PC-3 (cell line): ENCODE results near the gene PDE3B. TPM values are rescaled to one million over a fixed set of nuclear protein-coding genes. Genes with fewer than 3 reads are reported as not detected.

Experiments used
- ATAC-seq: fragments of 200-7000 bp; cut with Tn5 transposase; 2 replicates; pipeline ENCODE4 v1.9.1; 2020; ENCODE audit warnings: mild to moderate bottlenecking, moderate library complexity
- BruUV-seq: library from RNA; stranded (reverse); fragments of 400-500 nt; replicated peaks from 2 replicates; lab custom pipeline; 2021; lab: Mats Ljungman, UMichigan
- CTCF ChIA-PET: fragments of 300-600 bp; sonication (Branson Sonifier 250); formaldehyde crosslinking; loops from one replicate; lab custom pipeline; 2022; ENCODE audit warnings: antibody characterized with exemption; lab: Charles Lee
- POLR2A ChIA-PET: fragments of 300-600 bp; sonication (Branson Sonifier 250); formaldehyde crosslinking; loops from one replicate; lab custom pipeline; 2022; ENCODE audit warnings: antibody characterized with exemption; ENCODE audit not compliant: unreplicated experiment; lab: Charles Lee
- DNase-seq: peaks from one replicate; pipeline ENCODE4 v3.0.0-alpha.2; 2015
- H2AFZ ChIP-seq: fragments of 300-600 bp; sonication (generic); 2 replicates; pipeline ENCODE4 v1.6.0; 2016; ENCODE audit warnings: antibody characterized with exemption, low read length
- H3F3A ChIP-seq: fragments of 300-600 bp; sonication (generic); one replicate; pipeline ENCODE4 v1.6.0; 2017; ENCODE audit warnings: antibody characterized with exemption, low read length, control low read depth, mild to moderate bottlenecking; ENCODE audit not compliant: unreplicated experiment
- H3K27ac ChIP-seq: fragments of 300-600 bp; sonication (generic); 2 replicates; pipeline ENCODE4 v1.5.1; 2016; ENCODE audit warnings: mild to moderate bottlenecking, low read length
- H3K27me3 ChIP-seq: fragments of 300-600 bp; sonication (generic); 2 replicates; pipeline ENCODE4 v1.6.1; 2016; ENCODE audit warnings: low read length, mixed read lengths
- H3K36me3 ChIP-seq: fragments of 300-600 bp; sonication (generic); 2 replicates; pipeline ENCODE4 v1.6.1; 2016; ENCODE audit warnings: low read depth, mixed run types, low read length, mixed read lengths
- H3K4me1 ChIP-seq: fragments of 300-600 bp; sonication (generic); 2 replicates; pipeline ENCODE4 v1.5.1; 2016; ENCODE audit warnings: low read length; ENCODE audit not compliant: insufficient read depth
- H3K4me2 ChIP-seq: fragments of 300-600 bp; sonication (generic); 2 replicates; pipeline ENCODE4 v1.6.0; 2016; ENCODE audit warnings: low read length
- H3K4me3 ChIP-seq: fragments of 300-600 bp; sonication (generic); 2 replicates; pipeline ENCODE4 v1.5.1; 2016; ENCODE audit warnings: mild to moderate bottlenecking, low read length, mixed read lengths
- H3K79me2 ChIP-seq: fragments of 300-600 bp; sonication (generic); 2 replicates; pipeline ENCODE4 v1.6.1; 2017; ENCODE audit warnings: low read length, mixed read lengths
- H3K9ac ChIP-seq: fragments of 300-600 bp; sonication (generic); 2 replicates; pipeline ENCODE4 v1.6.0; 2016; ENCODE audit warnings: mild to moderate bottlenecking, low read length
- H3K9me2 ChIP-seq: fragments of 300-600 bp; sonication (generic); replicated peaks from 2 replicates; pipeline ENCODE4 v1.6.1; 2016; ENCODE audit warnings: mixed run types, low read length, mixed read lengths
- H3K9me3 ChIP-seq: fragments of 300-600 bp; sonication (generic); 2 replicates; pipeline ENCODE4 v1.6.1; 2016; ENCODE audit warnings: low read length, mixed read lengths
- H4K20me1 ChIP-seq: fragments of 300-600 bp; sonication (generic); 2 replicates; pipeline ENCODE4 v1.6.1; 2016; ENCODE audit warnings: low read length, mixed read lengths
- CTCF ChIP-seq: fragments of 300-600 bp; sonication (generic); conservative IDR thresholded peaks from 2 replicates; pipeline ENCODE4 v1.5.1; 2017; ENCODE audit warnings: antibody characterized with exemption, low read depth, mild to moderate bottlenecking, low read length
- EZH2 ChIP-seq: fragments of 300-600 bp; sonication (generic); IDR thresholded peaks from one replicate; pipeline ENCODE4 v1.6.1; 2017; ENCODE audit warnings: antibody characterized with exemption, mild to moderate bottlenecking, low read length; ENCODE audit not compliant: unreplicated experiment
- EZH2phosphoT487 ChIP-seq: fragments of 300-600 bp; sonication (generic); IDR thresholded peaks from 2 replicates; pipeline ENCODE4 v1.6.1; 2018; ENCODE audit warnings: mild to moderate bottlenecking, antibody characterized with exemption, low read length, borderline replicate concordance
- intact Hi-C: fragments of 100-400 bp; cut with micrococcal nuclease; formaldehyde crosslinking; loops from 2 replicates; pipeline ENCODE4 v1.9.0; 2023
- total RNA-seq: library from RNA; depleted of rRNA; stranded (reverse); fragments of >200 nt; gene quantifications from 2 replicates; pipeline ENCODE4 v1.2.3, GENCODE V29; 2014

The PDE3B gene
- total RNA-seq, 1 experiment from 2014 or later, result 0.11 TPM

- Histone ChIP-seq H3K36me3 (no peaks in the 10 kb centered on the region), H3K79me2 (no peaks in the 10 kb centered on the region), H3F3A (no peaks in the 10 kb centered on the region), H4K20me1 (no peaks in the 10 kb centered on the region), H3K4me3 (no peak overlapping the region), H3K9me2 (no peaks in the 10 kb centered on the region), H2AFZ (no peak overlapping the region), H3K9ac (no peak overlapping the region), H3K4me2 (no peak overlapping the region), H3K27ac (no peak overlapping the region), H3K4me1 (no peaks in the 10 kb centered on the region), H3K9me3 (no peaks in the 10 kb centered on the region), H3K27me3 (0 out of 2 replicates have a peak, but pooled peaks cover 3% of the 10 kb centered on the region)
- BruUV-seq, result no TSS peak
- ChIA-PET POLR2A (no interaction called here), CTCF (no interaction called here)
- intact Hi-C loops, result no loop called here
- ATAC-seq (no peak), DNase-seq (no peak)
- TF ChIP-seq EZH2, result no peak
- no peak for TF ChIP-seq EZH2phosphoT487
- no peak for TF ChIP-seq CTCF
Measured at GRCh38 chr11:14784230-14784629, 140.6 kb downstream of the PDE3B start.

- ATAC-seq (no peak), DNase-seq (peak; percentile 36)
- no peaks in the 10 kb centered on the region for H3K9me2 ChIP-seq
- H2AFZ ChIP-seq, result no peak overlapping the region
- H4K20me1 ChIP-seq, result no peaks in the 10 kb centered on the region
- TF ChIP-seq EZH2 (no peak), CTCF (peak; percentile 69)
- H3F3A ChIP-seq, result no peaks in the 10 kb centered on the region
- H3K4me3 ChIP-seq, result no peak overlapping the region
- intact Hi-C loops, result loop anchor here (1.0 to 5.0 kb wide), 5 partner anchors 102 to 1817 kb away; partner anchors contain the start of gene CYP2R1
- POLR2A ChIA-PET, result interaction anchor here (0.6 kb wide), 1 partner anchor 311 kb away, joined by 3 read pairs; no protein-coding TSS in a partner anchor
- CTCF ChIA-PET, result interaction anchor here (0.6 to 2.7 kb wide), 4 partner anchors 19 to 1824 kb away, joined by 3 to 69 read pairs (median 5); no protein-coding TSS in a partner anchor
- no peak overlapping the region for H3K9ac ChIP-seq
- H3K27ac ChIP-seq, result no peak overlapping the region
- H3K9me3 ChIP-seq, result no peaks in the 10 kb centered on the region
- no TSS peak for BruUV-seq
- no peak overlapping the region for H3K4me2 ChIP-seq
- no peaks in the 10 kb centered on the region for H3K4me1 ChIP-seq
- H3K79me2 ChIP-seq, result no peaks in the 10 kb centered on the region
- peaks cover under 1% of the 10 kb centered on the region; the same call in 1 of the 2 replicates for H3K27me3 ChIP-seq
- H3K36me3 ChIP-seq, result no peaks in the 10 kb centered on the region
Measured at GRCh38 chr11:14789879-14790484, 146.4 kb downstream of the PDE3B start.

DNA sequence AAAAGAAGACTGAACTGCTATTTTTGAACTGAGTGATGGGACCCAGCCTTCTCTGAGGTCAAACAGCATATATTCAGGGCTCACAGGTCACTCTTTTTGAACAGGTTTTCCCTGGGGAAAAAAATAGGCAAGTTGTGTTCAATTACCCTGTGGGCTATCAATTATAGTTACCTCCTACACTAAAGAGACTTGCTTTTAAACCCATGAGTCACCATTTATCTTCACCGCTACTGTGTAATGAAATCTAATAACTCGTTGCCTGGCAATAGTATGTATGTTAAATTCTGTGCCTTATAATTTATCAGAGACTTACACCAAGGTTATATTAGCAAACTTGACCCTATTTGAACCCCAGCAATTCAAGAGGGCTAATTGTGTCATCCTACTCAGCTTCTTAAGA is 149.9 kb downstream of the PDE3B start:
- POLR2A ChIA-PET, result no interaction called here
- CTCF ChIA-PET, result no interaction called here

More for the DNA sequence above, 149.9 kb downstream of the PDE3B start:
- intact Hi-C loops, result loop anchor here (5.0 kb wide), 3 partner anchors 99 to 1814 kb away; partner anchors contain the start of gene CYP2R1
- H4K20me1 ChIP-seq, result no peaks in the 10 kb centered on the region
- no peak overlapping the region for H3K9ac ChIP-seq
- BruUV-seq, result no TSS peak
- no peak for DNase-seq
- H3K9me3 ChIP-seq, result no peaks in the 10 kb centered on the region
- no peaks in the 10 kb centered on the region for H3F3A ChIP-seq
- no peak overlapping the region for H3K4me3 ChIP-seq
- no peaks in the 10 kb centered on the region for H3K9me2 ChIP-seq
- H3K4me2 ChIP-seq, result no peak overlapping the region
- TF ChIP-seq CTCF (no peak), EZH2 (no peak), EZH2phosphoT487 (no peak)
- no peaks in the 10 kb centered on the region for H3K79me2 ChIP-seq
- no peaks in the 10 kb centered on the region; the same call in 1 of the 2 replicates for H3K27me3 ChIP-seq
- no peak overlapping the region for H2AFZ ChIP-seq
- ATAC-seq, result no peak
- no peak overlapping the region for H3K27ac ChIP-seq
- H3K36me3 ChIP-seq, result no peaks in the 10 kb centered on the region
- H3K4me1 ChIP-seq, result no peaks in the 10 kb centered on the region
